ENCODE measurements around the gene PM20D2. TPM values are rescaled to one million over a fixed set of nuclear protein-coding genes. Genes with fewer than 3 reads are reported as not detected.

Gene PM20D2
- total and polyA plus RNA-seq, 2 of the 13 experiments (the other 11 are each of a cell fraction or from before 2014, with no cell fraction given): 13.3 to 26.3 TPM

GRCh38 chr6:89184344-89184743, 38.5 kb downstream of the PM20D2 start:
- no TSS peak for BruUV-seq (replicated peaks)
- TF ChIP-seq KMT2A (CRISPR knock-in tag; IDR thresholded peaks at IDR 0.05) (no peak), PCBP1 (IDR thresholded peaks at IDR 0.05; ENCODE audit: borderline replicate concordance, low read depth, low read length) (no peak), ZNF7 (CRISPR knock-in tag; IDR thresholded peaks at IDR 0.05) (no peak), ZNF891 (CRISPR knock-in tag; IDR thresholded peaks at IDR 0.05) (no peak), BCLAF1 (IDR thresholded peaks at IDR 0.05) (no peak), MAX (IDR thresholded peaks at IDR 0.05) (no peak)
- intact Hi-C loops (cut with micrococcal nuclease; ENCODE audit: unreplicated experiment) (no loop called here), in situ Hi-C loops (cut with HindIII; ENCODE audit: extremely low pct_ligation_motif_present, low pct_unique_long_range_greater_than_20kb) (no loop called here)
- Histone ChIP-seq H2AFZ (ENCODE audit: low read length) (no peak overlapping the region), H3K9ac (ENCODE audit: insufficient read depth, low read depth, low read length) (no peak overlapping the region), H3K9me3 (ENCODE audit: low read length) (no peaks in the 10 kb centered on the region), H3K36me3 (replicated peaks in 1 of 2; ENCODE audit: control insufficient read depth in 1 of 2, insufficient read depth in 2 of 2, low read length in 2 of 2) (no peaks in the 10 kb centered on the region), H3K4me3 (replicated peaks in 1 of 3; ENCODE audit: insufficient read depth in 1 of 3, low read depth in 2 of 3, low read length in 3 of 3) (no peak overlapping the region), H3K4me1 (ENCODE audit: insufficient read depth, low read length) (no peaks in the 10 kb centered on the region), H3K27ac (ENCODE audit: extremely low read length, insufficient read depth, low read length) (no peak overlapping the region), H4K20me1 (ENCODE audit: insufficient read depth, low read length) (no peaks in the 10 kb centered on the region), H3K4me2 (ENCODE audit: low read depth, low read length) (no peak overlapping the region), H3K79me2 (ENCODE audit: insufficient read depth, low read length) (no peaks in the 10 kb centered on the region), H3K27me3 (ENCODE audit: control insufficient read depth in 1 of 2, insufficient read depth in 2 of 2, low read length in 2 of 2) (no peaks in the 10 kb centered on the region; a peak in 1 of 5 replicates)
- ATAC-seq (no peak), DNase-seq (ENCODE audit: low spot score) (no peak), FAIRE-seq (no peak)
- POLR2A ChIA-PET: no interaction called here
- CTCF ChIA-PET (ENCODE audit: low intra/inter-chr PET ratio, low total read pairs): no interaction called here
- WGBS (ENCODE audit: low lambda C conversion rate): 65% methylated on average over 9 of the region's 9 CpGs

GRCh38 chr6:89186762-89187161, 40.9 kb downstream of the PM20D2 start:
- no peaks in the 10 kb centered on the region; a peak in 1 of 5 replicates for H3K27me3 ChIP-seq (ENCODE audit: control insufficient read depth in 1 of 2, insufficient read depth in 2 of 2, low read length in 2 of 2)
- no peak overlapping the region for H3K27ac ChIP-seq (ENCODE audit: extremely low read length, insufficient read depth, low read length)
- no peak overlapping the region for H3K4me2 ChIP-seq (ENCODE audit: low read depth, low read length)
- CTCF ChIA-PET (ENCODE audit: low intra/inter-chr PET ratio, low total read pairs): no interaction called here
- in situ Hi-C loops (cut with HindIII; ENCODE audit: extremely low pct_ligation_motif_present, low pct_unique_long_range_greater_than_20kb): no loop called here
- no peak for DNase-seq (ENCODE audit: low spot score)
- no TSS peak for BruUV-seq (replicated peaks)
- no peak for FAIRE-seq
- H4K20me1 ChIP-seq (ENCODE audit: insufficient read depth, low read length): no peaks in the 10 kb centered on the region
- no peak overlapping the region for H3K4me3 ChIP-seq (replicated peaks in 1 of 3; ENCODE audit: insufficient read depth in 1 of 3, low read depth in 2 of 3, low read length in 3 of 3)
- no peak overlapping the region for H3K9ac ChIP-seq (ENCODE audit: insufficient read depth, low read depth, low read length)
- ATAC-seq: no peak
- WGBS (ENCODE audit: low lambda C conversion rate): 72% methylated on average over 2 of the region's 2 CpGs
- H3K36me3 ChIP-seq (replicated peaks in 1 of 2; ENCODE audit: control insufficient read depth in 1 of 2, insufficient read depth in 2 of 2, low read length in 2 of 2): no peaks in the 10 kb centered on the region
- H3K79me2 ChIP-seq (ENCODE audit: insufficient read depth, low read length): no peaks in the 10 kb centered on the region
- intact Hi-C loops (cut with micrococcal nuclease; ENCODE audit: unreplicated experiment): no loop called here
- H3K9me3 ChIP-seq (ENCODE audit: low read length): no peaks in the 10 kb centered on the region
- POLR2A ChIA-PET: no interaction called here
- no peak overlapping the region for H2AFZ ChIP-seq (ENCODE audit: low read length)
- no peaks in the 10 kb centered on the region for H3K4me1 ChIP-seq (ENCODE audit: insufficient read depth, low read length)
- TF ChIP-seq, protein P1, sequence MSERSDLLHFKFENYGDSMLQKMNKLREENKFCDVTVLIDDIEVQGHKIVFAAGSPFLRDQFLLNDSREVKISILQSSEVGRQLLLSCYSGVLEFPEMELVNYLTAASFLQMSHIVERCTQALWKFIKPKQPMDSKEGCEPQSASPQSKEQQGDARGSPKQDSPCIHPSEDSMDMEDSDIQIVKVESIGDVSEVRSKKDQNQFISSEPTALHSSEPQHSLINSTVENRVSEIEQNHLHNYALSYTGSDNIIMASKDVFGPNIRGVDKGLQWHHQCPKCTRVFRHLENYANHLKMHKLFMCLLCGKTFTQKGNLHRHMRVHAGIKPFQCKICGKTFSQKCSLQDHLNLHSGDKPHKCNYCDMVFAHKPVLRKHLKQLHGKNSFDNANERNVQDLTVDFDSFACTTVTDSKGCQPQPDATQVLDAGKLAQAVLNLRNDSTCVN (CRISPR knock-in tag; IDR thresholded peaks at IDR 0.05; ENCODE audit: borderline replicate concordance): no peak
- TF ChIP-seq GPN1 (CRISPR knock-in tag; IDR thresholded peaks at IDR 0.05; ENCODE audit: borderline replicate concordance) (no peak), ZNF558 (CRISPR knock-in tag; IDR thresholded peaks at IDR 0.05; ENCODE audit: borderline replicate concordance) (no peak), CEBPG (CRISPR knock-in tag; IDR thresholded peaks at IDR 0.05) (no peak), ONECUT2 (CRISPR knock-in tag; IDR thresholded peaks at IDR 0.05) (no peak), SMC3 (IDR thresholded peaks at IDR 0.05; ENCODE audit: low read length) (no peak), TBX2 (CRISPR knock-in tag; IDR thresholded peaks at IDR 0.05; ENCODE audit: borderline replicate concordance) (no peak), GATAD1 (CRISPR knock-in tag; IDR thresholded peaks at IDR 0.05) (no peak), SRY (CRISPR knock-in tag; IDR thresholded peaks at IDR 0.05) (no peak), ZSCAN21 (CRISPR knock-in tag; IDR thresholded peaks at IDR 0.05; ENCODE audit: borderline replicate concordance) (no peak), TRIM24 (CRISPR knock-in tag; IDR thresholded peaks at IDR 0.05) (no peak), HMGA1 (CRISPR knock-in tag; conservative IDR thresholded peaks at IDR 0.05) (no peak), ZNF619 (CRISPR knock-in tag; IDR thresholded peaks at IDR 0.05) (no peak)

Data from HepG2 (cell line).